ENCODE results near the gene CCDC88B. TPM values are rescaled to one million over a fixed set of nuclear protein-coding genes. Genes with fewer than 3 reads are reported as not detected.

The CCDC88B gene
- total and polyA plus RNA-seq, 2 of the 8 experiments (the other 6 are each of a cell fraction or from before 2014, with no cell fraction given), result 5.9 to 12.5 TPM

- DNase-seq (ENCODE audit: low read depth in 1 of 2, low spot score in 2 of 2) (peak; percentile 99), FAIRE-seq (no peak)
- peak within 1 kb of the TSS; percentile 97 for H4K8ac ChIP-seq (ENCODE audit: extremely low read depth, insufficient read depth, low read length)
- H2BK15ac ChIP-seq (ENCODE audit: low read length), result peak within 1 kb of the TSS; percentile 88; the same call in 1 of the 2 replicates
- H3K9me3 ChIP-seq (ENCODE audit: insufficient read depth in 2 of 2, low read depth in 1 of 2, low read length in 1 of 2), result no peaks in the 10 kb centered on the region; a peak in 1 of 4 replicates
- peak within 1 kb of the TSS; percentile 99 for H3K4ac ChIP-seq (replicated peaks; ENCODE audit: insufficient read length, low read depth, low read length)
- no peak within 1 kb of the TSS for H3K14ac ChIP-seq (ENCODE audit: insufficient read length)
- peak within 1 kb of the TSS; percentile 98 for H2BK5ac ChIP-seq (ENCODE audit: low read depth, low read length)
- no peak within 1 kb of the TSS for H3K23ac ChIP-seq (ENCODE audit: insufficient read length)
- peaks cover 6 to 23% (median 11%) of the 10 kb centered on the region in 4 experiments for H3K27me3 ChIP-seq (replicated peaks in 1 of 4; ENCODE audit: control insufficient read depth in 3 of 4, extremely low read depth in 1 of 4, insufficient read depth in 3 of 4, low read length in 3 of 4)
- peak within 1 kb of the TSS in 3 of 4 experiments; percentile 76 to 88 (median 85); a peak in 6 of 7 replicates for H3K9ac ChIP-seq (replicated peaks in 1 of 4; ENCODE audit: extremely low read depth in 1 of 4, low read depth in 3 of 4, low read length in 3 of 4)
- peak within 1 kb of the TSS; percentile 96 for H2AK5ac ChIP-seq (ENCODE audit: low read depth, low read length)
- CTCF ChIA-PET (ENCODE audit: partially characterized antibody), result interaction anchor here (0.7 to 20.8 kb wide), 19 partner anchors 9 to 340 kb away, joined by 3 to 614 read pairs (median 5); partner anchors contain the start of genes BAD, CCDC88B, FERMT3 and GPR137
- H3K56ac ChIP-seq (replicated peaks; ENCODE audit: insufficient read length, low read depth, low read length), result peak within 1 kb of the TSS; percentile 97
- 0 out of 2 replicates have a peak within 1 kb of the TSS, but pooled peaks have one; percentile 36 for H2AFZ ChIP-seq (ENCODE audit: low read length)
- peak within 1 kb of the TSS; percentile 99 for H3K18ac ChIP-seq (ENCODE audit: extremely low read depth, low read length)
- H4K5ac ChIP-seq (ENCODE audit: insufficient read length, low read depth, low read length), result peak within 1 kb of the TSS; percentile 99
- POLR2A ChIA-PET (ENCODE audit: partially characterized antibody), result interaction anchor here (1.0 to 5.6 kb wide), 19 partner anchors 8 to 386 kb away, joined by 3 to 57 read pairs (median 6); partner anchors contain the start of genes BAD, FERMT3, GPR137 and NUDT22
- WGBS, 2 experiments (ENCODE audit: extremely low coverage in 1 of 2, insufficient coverage in 1 of 2, insufficient read length in 1 of 2, insufficient replicate concordance in 2 of 2, low coverage in 1 of 2, low lambda C conversion rate in 2 of 2, missing lambda C conversion rate in 1 of 2), result 2% methylated on average over 41 of the region's 81 CpGs; no CpG with 5 or more reads in 1 of the 2 experiments
- peaks cover 14% of the 10 kb centered on the region; the same call in 1 of the 2 replicates for H3K23me2 ChIP-seq (ENCODE audit: low read depth, low read length)
- peaks cover 3 to 15% (median 12%) of the 10 kb centered on the region in 4 experiments; a peak in 6 of 7 replicates for H3K4me1 ChIP-seq (replicated peaks in 1 of 4; ENCODE audit: control insufficient read depth in 3 of 4, insufficient read depth in 4 of 4, low read length in 3 of 4)
- H2BK20ac ChIP-seq (ENCODE audit: low read length), result peak within 1 kb of the TSS; percentile 80; the same call in 1 of the 2 replicates
- H3K79me1 ChIP-seq (ENCODE audit: low read depth, low read length), result peaks cover 11% of the 10 kb centered on the region; the same call in 1 of the 2 replicates
- peak within 1 kb of the TSS; percentile 96 to 98 for H3K4me2 ChIP-seq (ENCODE audit: insufficient read depth in 1 of 2, low read depth in 2 of 2, low read length in 2 of 2)
- peak within 1 kb of the TSS; percentile 92 for H2BK120ac ChIP-seq (replicated peaks; ENCODE audit: low read depth, low read length)
- peak within 1 kb of the TSS; percentile 62 to 93 (median 83) for H3K4me3 ChIP-seq (ENCODE audit: extremely low read depth in 1 of 4, insufficient read depth in 2 of 4, low read depth in 3 of 4, low read length in 4 of 4)
- H2BK12ac ChIP-seq (ENCODE audit: low read depth, low read length), result peak within 1 kb of the TSS; percentile 90
- H3K27ac ChIP-seq (ENCODE audit: low read depth, low read length), result peak within 1 kb of the TSS; percentile 87
- no peaks in the 10 kb centered on the region for H3K36me3 ChIP-seq (ENCODE audit: control insufficient read depth in 2 of 4, insufficient read depth in 4 of 4, low read length in 3 of 4)
- H3K79me2 ChIP-seq (ENCODE audit: control insufficient read depth in 1 of 2, insufficient read depth in 2 of 2, low read length in 2 of 2), result peaks cover 0 to 17% of the 10 kb centered on the region in 2 experiments; a peak in 2 of 4 replicates
- H4K91ac ChIP-seq (replicated peaks; ENCODE audit: insufficient read length, low read length), result peak within 1 kb of the TSS; percentile 98
- H4K20me1 ChIP-seq (replicated peaks in 1 of 2; ENCODE audit: control insufficient read depth in 1 of 2, insufficient read depth in 2 of 2, low read length in 2 of 2), result peaks cover 2 to 3% of the 10 kb centered on the region in 2 experiments
- TF ChIP-seq NRF1 (IDR thresholded peaks at IDR 0.05; ENCODE audit: low read depth, low read length) (peak; percentile 79), SUZ12 (IDR thresholded peaks at IDR 0.05; ENCODE audit: low read length) (no peak), SP4 (IDR thresholded peaks at IDR 0.05; ENCODE audit: low read length) (no peak), EZH2 (IDR thresholded peaks at IDR 0.05; ENCODE audit: low read depth, low read length, severe bottlenecking) (no peak), CTBP2 (IDR thresholded peaks at IDR 0.05; ENCODE audit: borderline replicate concordance, insufficient read depth, insufficient read length, low read length) (no peak), ASH2L (IDR thresholded peaks at IDR 0.05; ENCODE audit: low read length) (no peak)
Measured at GRCh38 chr11:64305075-64305690, 34.8 kb upstream of the CCDC88B start, which contains the start of gene ESRRA. Gene ESRRA, plus strand, starts transcription at chr11:64305524. Its CDS starts 1,656 bp downstream, at chr11:64307180.

Data from H1 (cell line).